Hepatocyte (in vitro differentiated cells): Measurements from ENCODE around the gene ZNF90.

Source experiments
- CTCF ChIP-seq: fragments of 200-600 bp; sonication (generic); IDR thresholded peaks from 2 replicates; pipeline ENCODE4 v1.5.1; 2016; ENCODE audit warnings: antibody characterized with exemption, mild to moderate bottlenecking; ENCODE audit not compliant: poor library complexity
- EZH2 ChIP-seq: fragments of 200-600 bp; sonication (generic); IDR thresholded peaks from 2 replicates; pipeline ENCODE4 v1.6.1; 2016; ENCODE audit warnings: antibody characterized with exemption, mild to moderate bottlenecking, borderline replicate concordance

- TF ChIP-seq CTCF (no peak), EZH2 (no peak)
Observed at GRCh38 chr19:20080656-20081055, 2.9 kb downstream of the ZNF90 start.
